GM21723 (cell line): ENCODE results near the gene CHIT1.

Source experiments
- ATAC-seq: cut with Tn5 transposase; IDR thresholded peaks from one replicate; pipeline ENCODE4 v1.9.1; 2021; ENCODE audit warnings: mild to moderate bottlenecking, moderate library complexity; ENCODE audit not compliant: unreplicated experiment

CHIT1 gene

DNA sequence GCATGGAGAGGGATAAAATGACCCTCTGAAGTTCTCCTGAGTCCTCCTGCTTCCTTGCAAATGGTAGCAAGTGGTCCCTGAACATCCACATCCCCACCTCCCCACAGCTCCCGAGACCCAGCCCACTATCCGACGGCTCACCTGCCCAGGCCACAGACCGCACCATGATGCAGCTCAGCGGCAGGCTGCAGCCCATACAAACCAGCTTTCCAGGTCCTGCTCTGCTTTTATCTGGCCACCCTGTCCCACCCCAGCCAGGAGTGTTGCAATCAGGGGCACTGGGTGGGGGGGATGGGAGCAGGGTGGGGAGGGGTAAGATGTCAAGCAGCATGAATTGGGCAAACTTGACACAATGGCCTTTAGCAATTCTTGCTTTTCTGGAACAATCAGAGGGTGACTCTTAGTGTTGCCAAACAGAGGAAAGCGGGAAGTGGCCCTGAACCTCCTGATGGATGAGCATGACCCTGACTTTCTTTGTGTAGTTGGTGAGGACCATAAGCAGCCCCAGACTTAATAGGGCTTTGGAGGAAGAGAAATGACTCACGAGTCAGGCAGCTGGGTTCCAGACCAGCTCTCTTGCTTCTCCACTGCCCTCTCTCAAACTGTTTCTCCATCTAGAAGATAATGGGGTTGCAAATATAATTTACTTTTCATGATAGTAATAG, at the start of gene CHIT1:
TSS of gene CHIT1 (minus strand) at position 203 of the 665 bp plus-strand sequence. CDS start at position 166, 37 bp downstream.
- no peak for ATAC-seq

- no peak for ATAC-seq
Measured at GRCh38 chr1:203278885-203279406, 49.5 kb upstream of the CHIT1 start.

- ATAC-seq, result no peak
Measured at GRCh38 chr1:203278082-203278884, 48.8 kb upstream of the CHIT1 start.

DNA sequence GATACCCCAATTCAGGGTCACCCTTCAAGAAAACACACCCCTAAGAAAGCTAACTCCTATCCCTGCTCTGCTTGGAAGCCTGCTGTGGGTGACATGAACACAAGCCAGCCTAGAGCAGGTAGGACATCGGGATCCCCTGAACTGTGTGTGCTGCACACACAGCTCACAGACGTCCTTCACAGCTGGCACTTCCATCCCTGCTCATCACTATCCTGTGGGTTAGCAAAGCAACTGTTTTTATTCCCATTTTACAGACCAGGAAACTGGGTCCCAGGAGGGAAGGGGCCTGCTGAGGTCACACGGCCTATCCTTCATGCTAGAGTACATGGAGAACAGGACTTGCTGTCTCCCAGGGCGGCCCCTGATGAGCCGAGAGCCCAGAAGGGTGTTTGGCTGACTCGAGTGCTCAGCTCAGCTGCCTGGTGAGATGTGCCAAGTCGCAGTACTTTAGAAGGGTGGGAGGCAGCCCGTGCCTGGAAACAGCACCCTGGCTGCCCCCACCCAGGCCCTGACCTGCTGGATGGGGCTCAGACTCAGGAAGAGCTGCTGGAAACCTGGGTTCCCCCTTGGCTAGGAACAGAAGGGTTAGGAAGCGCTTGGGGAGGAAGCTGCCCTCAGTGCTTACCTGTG, 47.6 kb upstream of the CHIT1 start:
- no peak for ATAC-seq

GRCh38 chr1:203276408-203276807, 46.9 kb upstream of the CHIT1 start:
- ATAC-seq, result no peak

DNA sequence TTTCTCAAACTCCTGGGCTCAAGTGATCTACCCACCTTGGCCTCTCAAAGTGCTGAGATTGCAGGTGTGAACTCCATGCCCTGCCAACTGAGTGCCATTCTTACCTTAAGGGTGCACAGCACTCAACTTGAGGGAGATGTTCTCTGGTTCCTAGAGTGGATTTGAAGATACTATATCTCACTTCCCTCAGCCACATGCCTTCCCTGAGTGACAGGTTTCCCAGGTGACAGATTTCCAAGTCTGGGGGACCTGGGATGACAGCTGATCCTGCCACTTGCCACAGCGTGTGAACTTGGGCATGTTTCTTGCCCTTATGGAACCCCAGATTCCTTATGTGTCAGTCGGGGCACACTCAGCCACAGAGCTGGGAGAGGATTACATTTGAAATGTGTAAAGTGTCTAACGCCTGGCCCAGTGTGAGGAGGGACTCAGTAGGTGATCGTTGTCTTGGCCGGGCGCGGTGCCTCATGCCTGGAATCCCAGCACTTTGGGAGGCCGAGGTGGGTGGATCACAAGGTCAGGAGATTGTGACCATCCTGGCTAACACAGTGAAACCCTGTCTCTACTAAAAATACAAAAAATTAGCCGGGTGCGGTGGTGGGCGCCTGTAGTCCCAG, 46.3 kb upstream of the CHIT1 start:
- no peak for ATAC-seq

- no peak for ATAC-seq
Measured at GRCh38 chr1:203274603-203275381, 45.3 kb upstream of the CHIT1 start.

GRCh38 chr1:203273869-203274602, 44.6 kb upstream of the CHIT1 start:
- no peak for ATAC-seq

- peak; percentile 65 for ATAC-seq
Measured at GRCh38 chr1:203273206-203273868, 43.9 kb upstream of the CHIT1 start.

DNA sequence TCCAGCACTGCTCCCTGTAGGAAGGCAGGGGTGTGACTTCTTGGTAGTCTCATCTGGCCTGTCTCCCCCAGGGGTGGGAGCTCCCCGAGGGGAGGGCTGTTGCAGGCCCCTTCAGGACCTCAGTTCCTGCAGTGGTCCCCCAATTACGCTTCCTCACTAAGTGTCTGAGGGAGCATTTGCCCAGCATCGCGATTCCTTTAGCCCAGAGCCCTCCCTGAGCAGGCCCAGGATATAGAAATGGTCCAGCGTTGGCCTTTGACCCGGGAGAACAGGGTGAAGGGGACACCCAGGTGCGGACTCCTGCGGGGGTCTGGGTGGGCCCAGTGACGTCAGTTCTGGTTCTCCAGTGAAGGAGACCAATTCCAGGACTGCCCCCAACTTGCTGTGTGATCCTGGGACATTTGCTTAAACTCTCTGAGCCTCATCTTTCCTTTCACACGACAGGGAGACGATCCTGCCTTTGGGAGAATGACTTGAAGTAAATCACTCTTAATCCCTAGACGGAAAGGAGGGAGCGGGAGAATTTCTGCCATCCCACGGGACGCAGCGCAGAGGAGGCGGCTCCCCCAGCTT, 43.2 kb upstream of the CHIT1 start:
- no peak for ATAC-seq

GRCh38 chr1:203271962-203272632, 42.6 kb upstream of the CHIT1 start:
- no peak for ATAC-seq

- ATAC-seq, result no peak
Measured at GRCh38 chr1:203271018-203271743, 41.7 kb upstream of the CHIT1 start.

- no peak for ATAC-seq
Measured at GRCh38 chr1:203270448-203270847, 41.0 kb upstream of the CHIT1 start.

GRCh38 chr1:203269654-203270020, 40.2 kb upstream of the CHIT1 start:
- no peak for ATAC-seq

DNA sequence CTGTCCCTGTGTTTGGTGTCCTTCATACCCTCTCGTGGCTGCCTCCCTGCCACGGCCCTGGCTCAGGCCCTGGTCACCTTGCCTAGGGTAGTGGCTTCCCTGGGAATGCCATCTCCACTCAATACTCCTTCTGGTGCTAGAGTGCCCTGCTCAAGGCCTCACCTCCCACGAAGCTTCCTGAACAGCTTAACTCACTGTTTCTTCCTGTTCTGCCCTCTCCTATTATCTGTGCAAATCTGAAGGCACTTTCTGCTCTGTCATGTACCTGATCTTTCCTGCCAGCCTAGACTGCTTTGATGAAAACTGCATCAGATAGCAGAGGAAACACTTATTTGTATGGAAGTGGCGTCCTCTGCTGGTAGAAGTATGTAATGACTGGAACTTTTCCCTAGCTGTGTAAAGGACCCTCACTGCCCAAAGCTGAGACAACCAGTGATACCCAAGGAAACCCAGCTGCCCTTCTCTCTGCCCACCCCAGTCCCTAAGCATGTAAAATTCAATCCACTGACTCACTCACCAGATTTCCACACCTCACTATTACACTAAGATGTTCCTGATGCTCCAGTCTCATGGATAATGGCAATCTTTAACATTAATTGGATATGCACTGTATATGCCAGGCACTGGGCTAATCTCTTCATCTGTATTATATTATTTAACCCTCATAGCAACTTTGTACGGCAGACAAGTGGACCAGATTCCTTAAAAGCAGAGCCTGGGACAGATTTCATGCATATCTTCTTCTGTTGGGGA, 39.6 kb upstream of the CHIT1 start:
- ATAC-seq, result no peak

DNA sequence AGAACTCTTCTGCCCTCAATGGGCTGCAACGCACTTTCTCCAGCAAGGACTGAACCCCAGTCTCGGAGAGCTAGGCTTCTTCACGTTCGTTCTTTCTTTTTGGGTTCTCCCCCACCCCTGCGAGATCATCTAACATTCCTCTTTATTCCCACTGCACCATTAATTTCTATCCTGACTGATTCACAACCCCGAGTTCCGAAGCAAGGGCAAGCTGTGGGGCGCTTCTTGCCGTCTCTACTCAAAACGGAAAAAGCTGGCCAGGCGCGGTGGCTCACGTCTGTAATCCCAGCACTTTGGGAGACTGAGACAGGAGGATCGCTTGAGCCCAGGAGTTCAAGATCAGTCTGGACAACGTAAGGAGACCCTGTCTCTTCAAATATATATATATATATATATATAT, 38.4 kb upstream of the CHIT1 start:
- no peak for ATAC-seq

- peak; percentile 60 for ATAC-seq
Measured at GRCh38 chr1:203267347-203267846, 37.9 kb upstream of the CHIT1 start.
